A549 (cell line): Measurements from ENCODE around the gene PRXL2A. TPM values are rescaled to one million over a fixed set of nuclear protein-coding genes. Genes with fewer than 3 reads are reported as not detected.

Experiments
- ATAC-seq, 2 experiments: fragments of 200-7000 bp in 1 of 2; fragments of >200 bp in 1 of 2; cut with Nextera tagmentation in 1 of 2; cut with Tn5 transposase in 1 of 2; 3 replicates each; pipeline versions ENCODE4 v1.8.0 to v1.9.1; 2018 to 2020; ENCODE audit warnings: mild to moderate bottlenecking in 1 of 2, moderate library complexity in 1 of 2
- CTCF ChIA-PET: fragments of 300-600 bp; sonication (Branson Sonifier 250); formaldehyde crosslinking; extraction: SDS; loops from one replicate; lab custom pipeline; 2021; ENCODE audit warnings: antibody characterized with exemption, inconsistent platforms; lab: Yijun Ruan, JAX
- POLR2A ChIA-PET: fragments of 350-600 bp; formaldehyde crosslinking; extraction: SDS; loops from one replicate; lab custom pipeline; 2021; ENCODE audit warnings: antibody characterized with exemption, inconsistent platforms; lab: Yijun Ruan, JAX
- DNase-seq, 2 experiments: peaks; one replicate each; pipeline versions ENCODE4 v3.0.0 to v3.0.0-alpha.2; 2011 to 2016; ENCODE audit warnings: low read depth in 1 of 2, low spot score in 1 of 2
- FAIRE-seq: peaks from 2 replicates; lab custom pipeline; 2011; peaks lifted over from hg19 to GRCh38; lab: Jason Lieb, UNC
- H3K27ac ChIP-seq, 2 experiments: fragments of >200 bp; sonication (Bioruptor Twin); formaldehyde crosslinking; 3 replicates each; pipeline ENCODE4 v1.5.1; 2016 to 2017
- H3K4me1 ChIP-seq: fragments of >200 bp; sonication (Bioruptor Twin); formaldehyde crosslinking; 3 replicates; pipeline ENCODE4 v1.6.1; 2016
- H3K4me2 ChIP-seq: fragments of >200 bp; sonication (Bioruptor Twin); formaldehyde crosslinking; 3 replicates; pipeline ENCODE4 v1.6.1; 2016
- H3K4me3 ChIP-seq: fragments of >200 bp; sonication (Bioruptor Twin); formaldehyde crosslinking; 3 replicates; pipeline ENCODE4 v1.5.1; 2016
- H3K9me3 ChIP-seq: fragments of >200 bp; sonication (Bioruptor Twin); formaldehyde crosslinking; 3 replicates; pipeline ENCODE4 v1.6.1; 2016
- CHD2 ChIP-seq: fragments of 150-350 bp; IDR thresholded peaks from 2 replicates; pipeline ENCODE4 v1.6.1; 2014; ENCODE audit warnings: low read length; ENCODE audit not compliant: partially characterized antibody
- CHD4 ChIP-seq: fragments of 200-600 bp; sonication (generic); IDR thresholded peaks from 2 replicates; pipeline ENCODE4 v1.6.1; 2016; ENCODE audit warnings: antibody characterized with exemption, mild to moderate bottlenecking, borderline replicate concordance
- ESRRA ChIP-seq: fragments of 150-350 bp; IDR thresholded peaks from 2 replicates; pipeline ENCODE4 v1.6.1; 2014; ENCODE audit warnings: mild to moderate bottlenecking, low read length, borderline replicate concordance
- FOSB ChIP-seq: fragments of 250-450 bp; sonication (Bioruptor Pico); IDR thresholded peaks from 2 replicates; pipeline ENCODE4 v1.5.0; 2020; ENCODE audit warnings: mild to moderate bottlenecking, moderate library complexity
- FOXS1 ChIP-seq: fragments of 250-450 bp; sonication (Bioruptor Pico); IDR thresholded peaks from 2 replicates; pipeline ENCODE4 v1.5.0; 2020; ENCODE audit warnings: mild to moderate bottlenecking, moderate library complexity
- GATA3 ChIP-seq: IDR thresholded peaks from 2 replicates; pipeline ENCODE4 v1.6.1; 2012; ENCODE audit warnings: borderline replicate concordance
- HDAC2 ChIP-seq: fragments of 200-600 bp; sonication (generic); IDR thresholded peaks from 2 replicates; pipeline ENCODE4 v1.6.1; 2016
- HES2 ChIP-seq: fragments of >200 bp; sonication (Bioruptor Twin); formaldehyde crosslinking; IDR thresholded peaks from 2 replicates; pipeline ENCODE4 v1.6.1; 2016
- HMGXB4 ChIP-seq: fragments of 250-450 bp; sonication (Bioruptor Pico); IDR thresholded peaks from 2 replicates; pipeline ENCODE4 v1.5.0; 2021; ENCODE audit warnings: mild to moderate bottlenecking, moderate library complexity, borderline replicate concordance
- JUN ChIP-seq, 2 experiments: fragments of >200 bp; sonication (Bioruptor Twin); formaldehyde crosslinking; IDR thresholded peaks; 2 replicates in 1 of 2; 3 replicates in 1 of 2; pipeline ENCODE4 v1.6.1; 2016 to 2017
- MAFK ChIP-seq: fragments of 450-650 bp; IDR thresholded peaks from 2 replicates; pipeline ENCODE4 v1.6.1; 2014; ENCODE audit not compliant: partially characterized antibody
- MAX ChIP-seq: IDR thresholded peaks from 2 replicates; pipeline ENCODE4 v1.6.1; 2012
- NPAS2 ChIP-seq: fragments of 250-450 bp; sonication (Bioruptor Pico); IDR thresholded peaks from 2 replicates; pipeline ENCODE4 v1.8.0; 2022; ENCODE audit warnings: mild to moderate bottlenecking, moderate library complexity, borderline replicate concordance
- RAD21 ChIP-seq, 2 experiments: fragments of >200 bp in 1 of 2; sonication (Bioruptor Twin) in 1 of 2; formaldehyde crosslinking in 1 of 2; IDR thresholded peaks in 1 of 2; conservative IDR thresholded peaks in 1 of 2; 2 replicates in 1 of 2; 3 replicates in 1 of 2; pipeline ENCODE4 v1.6.1; 2012 to 2018; ENCODE audit warnings: inconsistent platforms in 1 of 2
- RCOR1 ChIP-seq: fragments of 150-350 bp; IDR thresholded peaks from 2 replicates; pipeline ENCODE4 v1.6.1; 2014; ENCODE audit warnings: antibody characterized with exemption, low read length, low read depth
- RNF2 ChIP-seq: fragments of 200-600 bp; sonication (generic); IDR thresholded peaks from 2 replicates; pipeline ENCODE4 v1.6.1; 2016; ENCODE audit warnings: low read depth, mild to moderate bottlenecking, antibody characterized with exemption, moderate library complexity, borderline replicate concordance
- TP53 ChIP-seq: fragments of 250-450 bp; sonication (Bioruptor Pico); IDR thresholded peaks from 2 replicates; pipeline ENCODE4 v1.5.0; 2021; ENCODE audit warnings: mild to moderate bottlenecking, moderate library complexity
- WGBS: methylation state at CpG from one replicate; pipeline ENCODE4 v1.1.6; 2017; ENCODE audit errors: missing lambda C conversion rate; 5-methylcytosine and 5-hydroxymethylcytosine counted together
- polyA plus RNA-seq, 4 experiments: library from polyadenylated mRNA; depleted of rRNA in 3 of 4; stranded (reverse); fragments of >200 nt; fragmentation: RNase III in 1 of 4; extraction: RNeasy Plus Mini Kit Qiagen cat#74134 plus additional on column Dnase treatment in 1 of 4; gene quantifications; 2 replicates in 3 of 4; 3 replicates in 1 of 4; pipeline ENCODE4 v1.2.3, GENCODE V29; 2011 to 2017

PRXL2A gene
- polyA plus RNA-seq, 2 of the 4 experiments (the other 2 are of a cell fraction): 55.0 to 59.3 TPM

- TF ChIP-seq HMGXB4: no peak
Observed at GRCh38 chr10:80421050-80421706, 12.8 kb downstream of the PRXL2A start (continued).

- no peaks in the 10 kb centered on the region for H3K4me1 ChIP-seq
- no peak for ATAC-seq
- DNase-seq: no peak
- ChIA-PET CTCF (interaction anchor here (1.4 to 5.3 kb wide), 4 partner anchors 10 to 84 kb away, joined by 4 to 48 read pairs (median 8); no protein-coding TSS in a partner anchor), POLR2A (interaction anchor here (2.5 kb wide), 1 partner anchor 14 kb away, joined by 8 read pairs; the partner anchor contains the start of gene PRXL2A)
- no peak overlapping the region for H3K27ac ChIP-seq
- H3K4me2 ChIP-seq: no peak overlapping the region
- H3K4me3 ChIP-seq: no peak overlapping the region
- TF ChIP-seq MAFK: peak; percentile 75
- TF ChIP-seq GATA3: no peak
- no peak for TF ChIP-seq CHD4
- no peak for TF ChIP-seq JUN (IDR thresholded peaks at IDR 0.05)
- TF ChIP-seq MAX: no peak
- TF ChIP-seq TP53 (CRISPR knock-in tag): no peak
- no peak for TF ChIP-seq RNF2
- TF ChIP-seq RCOR1: no peak
- FAIRE-seq: no peak
- WGBS: 86% methylated on average over 8 of the region's 8 CpGs
- no peaks in the 10 kb centered on the region for H3K9me3 ChIP-seq
Observed at GRCh38 chr10:80421707-80422536, 13.6 kb downstream of the PRXL2A start.

GRCh38 chr10:80425901-80426300, 17.6 kb downstream of the PRXL2A start:
- CTCF ChIA-PET: interaction anchor here (1.1 to 2.5 kb wide), 5 partner anchors 16 to 80 kb away, joined by 4 to 14 read pairs (median 4); no protein-coding TSS in a partner anchor
- H3K4me3 ChIP-seq: no peak overlapping the region
- H3K9me3 ChIP-seq: no peaks in the 10 kb centered on the region
- DNase-seq (no peak), ATAC-seq (no peak), FAIRE-seq (no peak)
- TF ChIP-seq CHD2: no peak
- H3K4me1 ChIP-seq: peaks cover 20% of the 10 kb centered on the region
- no peak overlapping the region for H3K4me2 ChIP-seq
- POLR2A ChIA-PET: no interaction called here
- H3K27ac ChIP-seq: no peak overlapping the region
- WGBS: 93% methylated on average over 2 of the region's 2 CpGs

GRCh38 chr10:80427541-80427940, 19.2 kb downstream of the PRXL2A start:
- ChIA-PET POLR2A (no interaction called here), CTCF (interaction anchor here (0.8 to 2.5 kb wide), 3 partner anchors 16 to 20 kb away, joined by 3 to 9 read pairs (median 3); no protein-coding TSS in a partner anchor)

More at GRCh38 chr10:80427541-80427940, 19.2 kb downstream of the PRXL2A start:
- TF ChIP-seq RAD21 (conservative IDR thresholded peaks at IDR 0.05 in 1 of 2, IDR thresholded peaks at IDR 0.05 in 1 of 2) (no peak), HDAC2 (no peak), JUN (IDR thresholded peaks at IDR 0.05) (no peak), FOXS1 (no peak), NPAS2 (CRISPR knock-in tag) (no peak), CHD4 (no peak), FOSB (no peak), HES2 (no peak), ESRRA (no peak)
- WGBS: 94% methylated on average over 2 of the region's 2 CpGs
- Histone ChIP-seq H3K4me1 (peaks cover 22% of the 10 kb centered on the region), H3K4me3 (no peak overlapping the region), H3K27ac (no peak overlapping the region), H3K4me2 (no peak overlapping the region), H3K9me3 (no peaks in the 10 kb centered on the region)
- DNase-seq (no peak), FAIRE-seq (no peak), ATAC-seq (no peak)
